IMR-90 (cell line): ENCODE data around the gene TCF4. TPM values are rescaled to one million over a fixed set of nuclear protein-coding genes. Genes with fewer than 3 reads are reported as not detected.

Source experiments
- ATAC-seq: fragments of 200-7000 bp; cut with Tn5 transposase; 2 replicates; pipeline ENCODE4 v1.9.1; 2020; ENCODE audit warnings: low read depth, mild to moderate bottlenecking, moderate library complexity
- BruUV-seq: library from RNA; stranded (reverse); fragments of 400-500 nt; replicated peaks from 2 replicates; lab custom pipeline; 2021; lab: Mats Ljungman, UMichigan
- CTCF ChIA-PET: fragments of 300-600 bp; formaldehyde crosslinking; extraction: SDS; loops from one replicate; lab custom pipeline; 2021; ENCODE audit warnings: antibody characterized with exemption; lab: Yijun Ruan, JAX
- POLR2A ChIA-PET: fragments of 300-600 bp; sonication (Branson Sonifier 250); formaldehyde crosslinking; loops from one replicate; lab custom pipeline; 2022; ENCODE audit warnings: antibody characterized with exemption; ENCODE audit not compliant: unreplicated experiment; lab: Charles Lee
- DNase-seq: peaks from one replicate; pipeline ENCODE4 v3.0.0; 2013
- H2AFZ ChIP-seq: replicated peaks from 2 replicates; pipeline ENCODE3; 2013; ENCODE audit warnings: low read length, mild to moderate bottlenecking; ENCODE audit not compliant: poor library complexity
- H2AK5ac ChIP-seq: 2 replicates; pipeline ENCODE4 v1.6.1; 2013; ENCODE audit warnings: low read depth, low read length, inconsistent platforms
- H2AK9ac ChIP-seq: replicated peaks from 2 replicates; pipeline ENCODE3; 2013; ENCODE audit warnings: mild to moderate bottlenecking, low read depth, low read length, moderate library complexity; ENCODE audit not compliant: poor library complexity
- H2BK120ac ChIP-seq: 2 replicates; pipeline ENCODE4 v1.6.1; 2013; ENCODE audit warnings: low read depth, low read length, inconsistent platforms
- H2BK15ac ChIP-seq: 3 replicates; pipeline ENCODE4 v1.6.1; 2013; ENCODE audit warnings: low read depth, low read length, inconsistent platforms
- H2BK20ac ChIP-seq: 2 replicates; pipeline ENCODE4 v1.6.1; 2013; ENCODE audit warnings: low read depth, mild to moderate bottlenecking, inconsistent platforms, low read length, moderate library complexity
- H2BK5ac ChIP-seq: 2 replicates; pipeline ENCODE4 v1.6.1; 2013; ENCODE audit warnings: mild to moderate bottlenecking, low read depth, low read length, inconsistent platforms; ENCODE audit not compliant: poor library complexity, severe bottlenecking
- H3K14ac ChIP-seq: replicated peaks from 2 replicates; pipeline ENCODE4 v1.6.1; 2013; ENCODE audit warnings: low read depth, low read length, inconsistent platforms
- H3K18ac ChIP-seq: 2 replicates; pipeline ENCODE4 v1.6.1; 2013; ENCODE audit warnings: low read depth, low read length, control low read depth
- H3K23ac ChIP-seq: 2 replicates; pipeline ENCODE4 v1.6.1; 2013; ENCODE audit warnings: low read depth, low read length, inconsistent platforms
- H3K27ac ChIP-seq: 2 replicates; pipeline ENCODE4 v1.5.1; 2013; ENCODE audit warnings: mild to moderate bottlenecking, control low read depth, low read length; ENCODE audit not compliant: insufficient read depth
- H3K27me3 ChIP-seq: 2 replicates; pipeline ENCODE4 v1.6.1; 2013; ENCODE audit warnings: low read length; ENCODE audit not compliant: control insufficient read depth, insufficient read depth
- H3K36me3 ChIP-seq: 2 replicates; pipeline ENCODE4 v1.6.1; 2013; ENCODE audit warnings: low read length, mixed read lengths; ENCODE audit not compliant: control insufficient read depth, insufficient read depth
- H3K4ac ChIP-seq: 2 replicates; pipeline ENCODE4 v1.6.1; 2013; ENCODE audit warnings: low read depth, low read length, inconsistent platforms
- H3K4me1 ChIP-seq: 2 replicates; pipeline ENCODE4 v1.6.1; 2013; ENCODE audit warnings: low read length, mixed read lengths; ENCODE audit not compliant: control insufficient read depth, insufficient read depth
- H3K4me2 ChIP-seq: 2 replicates; pipeline ENCODE4 v1.6.1; 2013; ENCODE audit warnings: low read depth, mild to moderate bottlenecking, control low read depth, low read length, moderate library complexity
- H3K4me3 ChIP-seq: 2 replicates; pipeline ENCODE4 v1.5.1; 2013; ENCODE audit warnings: low read depth, mild to moderate bottlenecking, control low read depth, low read length, moderate library complexity; ENCODE audit not compliant: insufficient read depth
- H3K56ac ChIP-seq: 2 replicates; pipeline ENCODE4 v1.6.1; 2013; ENCODE audit warnings: low read length, inconsistent platforms; ENCODE audit not compliant: insufficient read depth; ENCODE audit errors: extremely low read depth
- H3K79me1 ChIP-seq, 2 experiments: 2 replicates each; pipeline ENCODE4 v1.6.1; 2013; ENCODE audit warnings: low read length in 2 of 2, inconsistent platforms in 1 of 2, low read depth in 1 of 2
- H3K9ac ChIP-seq: 2 replicates; pipeline ENCODE4 v1.6.1; 2013; ENCODE audit warnings: low read depth, low read length, control low read depth
- H3K9me1 ChIP-seq: 2 replicates; pipeline ENCODE4 v1.6.1; 2013; ENCODE audit warnings: low read length, inconsistent platforms; ENCODE audit not compliant: insufficient read depth
- H3K9me3 ChIP-seq: 2 replicates; pipeline ENCODE4 v1.6.1; 2013; ENCODE audit warnings: low read length; ENCODE audit not compliant: control insufficient read depth, insufficient read depth
- H4K20me1 ChIP-seq: 2 replicates; pipeline ENCODE4 v1.6.1; 2013; ENCODE audit warnings: low read length, inconsistent platforms; ENCODE audit not compliant: insufficient read depth
- H4K5ac ChIP-seq: 2 replicates; pipeline ENCODE4 v1.6.1; 2013; ENCODE audit warnings: mild to moderate bottlenecking, low read depth, low read length, control low read depth
- H4K8ac ChIP-seq, 2 experiments: 2 replicates each; pipeline ENCODE4 v1.6.1; 2013; ENCODE audit warnings: low read depth in 2 of 2, low read length in 2 of 2, control low read depth in 1 of 2, inconsistent platforms in 1 of 2
- H4K91ac ChIP-seq: 2 replicates; pipeline ENCODE4 v1.6.1; 2013; ENCODE audit warnings: low read depth, low read length, inconsistent platforms; ENCODE audit not compliant: insufficient read depth
- BHLHE40 ChIP-seq: fragments of 150-350 bp; IDR thresholded peaks from 2 replicates; pipeline ENCODE4 v1.6.1; 2016; ENCODE audit warnings: mild to moderate bottlenecking, low read depth, low read length
- CEBPB ChIP-seq: IDR thresholded peaks from 2 replicates; pipeline ENCODE4 v1.6.1; 2012; ENCODE audit warnings: low read depth, low read length, improper control_type of control experiment
- CHD1 ChIP-seq: IDR thresholded peaks from 2 replicates; pipeline ENCODE4 v1.6.1; 2012; ENCODE audit warnings: low read depth, low read length, improper control_type of control experiment
- FOS ChIP-seq: fragments of 150-350 bp; IDR thresholded peaks from 2 replicates; pipeline ENCODE4 v1.6.1; 2016; ENCODE audit warnings: low read depth, low read length
- MAFK ChIP-seq: IDR thresholded peaks from 2 replicates; pipeline ENCODE4 v1.6.1; 2012; ENCODE audit warnings: low read depth, low read length, improper control_type of control experiment
- MAZ ChIP-seq: IDR thresholded peaks from 2 replicates; pipeline ENCODE4 v1.6.1; 2012; ENCODE audit warnings: low read depth, mild to moderate bottlenecking, low read length, improper control_type of control experiment, moderate library complexity, borderline replicate concordance
- MXI1 ChIP-seq: IDR thresholded peaks from 2 replicates; pipeline ENCODE4 v1.6.1; 2012; ENCODE audit warnings: low read depth, mild to moderate bottlenecking, low read length, moderate library complexity, borderline replicate concordance
- NFE2L2 ChIP-seq: fragments of 150-350 bp; IDR thresholded peaks from 2 replicates; pipeline ENCODE4 v1.6.1; 2016; ENCODE audit warnings: low read depth, mild to moderate bottlenecking, low read length
- POLR2A ChIP-seq: IDR thresholded peaks from 2 replicates; pipeline ENCODE4 v1.6.1; 2012; ENCODE audit warnings: mild to moderate bottlenecking, low read depth, low read length
- RAD21 ChIP-seq: IDR thresholded peaks from 2 replicates; pipeline ENCODE4 v1.6.1; 2012; ENCODE audit warnings: low read length, improper control_type of control experiment
- RCOR1 ChIP-seq: IDR thresholded peaks from 2 replicates; pipeline ENCODE4 v1.6.1; 2012; ENCODE audit warnings: mild to moderate bottlenecking, low read length, improper control_type of control experiment; ENCODE audit not compliant: insufficient replicate concordance
- RFX5 ChIP-seq: IDR thresholded peaks from 2 replicates; pipeline ENCODE4 v1.8.0; 2012; ENCODE audit warnings: low read depth, mild to moderate bottlenecking, low read length, moderate library complexity
- SMC3 ChIP-seq: fragments of 150-350 bp; IDR thresholded peaks from 2 replicates; pipeline ENCODE4 v1.6.1; 2016; ENCODE audit warnings: low read depth, mild to moderate bottlenecking, antibody characterized with exemption, low read length, moderate library complexity
- USF2 ChIP-seq: fragments of 150-350 bp; IDR thresholded peaks from 2 replicates; pipeline ENCODE4 v1.6.1; 2017; ENCODE audit warnings: mild to moderate bottlenecking, antibody characterized with exemption, low read length, low read depth
- WGBS, 2 experiments: methylation state at CpG; one replicate each; pipeline versions ENCODE4 v1.1.5 to v1.1.7; 2013; ENCODE audit warnings: missing lambda C conversion rate in 2 of 2; ENCODE audit not compliant: insufficient read length in 1 of 2; ENCODE audit errors: extremely low coverage in 2 of 2; 5-methylcytosine and 5-hydroxymethylcytosine counted together
- dilution Hi-C: fragments of 300-500 bp; cut with HindIII; formaldehyde crosslinking; loops from one replicate; pipeline ENCODE4 v1.14.3; 2018; ENCODE audit warnings: low sequenced_read_pairs; ENCODE audit not compliant: unreplicated experiment
- in situ Hi-C: fragments of 300-500 bp; cut with MboI; formaldehyde crosslinking; loops from 3 replicates; pipeline ENCODE4 v1.14.3; 2019; ENCODE audit warnings: low sequenced_read_pairs, inconsistent platforms, mixed read lengths
- intact Hi-C: fragments of 100-400 bp; cut with micrococcal nuclease; formaldehyde crosslinking; loops from 2 replicates; pipeline ENCODE4 v1.10.0; 2022
- polyA plus RNA-seq, 3 experiments: library from polyadenylated mRNA; depleted of rRNA; stranded (reverse); fragments of >200 nt; gene quantifications; 2 replicates each; pipeline ENCODE4 v1.2.3, GENCODE V29; 2012; ENCODE audit warnings: low replicate concordance in 1 of 3
- total RNA-seq: library from RNA; depleted of rRNA; stranded (reverse); fragments of >200 nt; gene quantifications from 2 replicates; pipeline ENCODE4 v1.2.3, GENCODE V29; 2012
- TF ChIP-seq, protein P1 (sequence below): fragments of 150-350 bp; IDR thresholded peaks from 2 replicates; pipeline ENCODE4 v1.6.1; 2016; ENCODE audit warnings: low read depth, mild to moderate bottlenecking, low read length, moderate library complexity, borderline replicate concordance
- TF ChIP-seq, protein P2 (sequence below): conservative IDR thresholded peaks from 2 replicates; pipeline ENCODE4 v1.5.1; 2012; ENCODE audit warnings: mild to moderate bottlenecking, low read depth, low read length, improper control_type of control experiment

Gene TCF4
- total and polyA plus RNA-seq, 2 of the 4 experiments (the other 2 are of a cell fraction) = 30.0 to 87.1 TPM

DNA sequence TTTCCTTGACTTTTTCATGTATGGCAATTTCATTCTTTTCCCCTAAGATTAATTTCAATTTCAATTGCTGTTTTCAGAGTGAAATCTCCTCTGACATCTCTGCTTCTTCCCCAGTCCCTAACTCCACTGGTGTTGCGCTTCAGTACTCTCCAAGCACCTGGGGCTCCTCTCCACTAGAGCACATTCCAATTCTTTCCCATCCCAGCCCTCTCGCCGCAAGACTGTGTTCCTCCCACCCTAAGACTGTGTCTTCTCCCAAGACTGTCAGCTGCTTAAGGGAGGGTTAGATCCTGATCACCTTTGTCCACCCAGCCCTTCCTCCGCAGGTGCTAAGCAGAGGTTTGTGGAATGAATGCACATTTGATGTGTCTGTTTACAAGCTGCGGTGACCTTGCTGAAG, 373.0 kb downstream of the TCF4 start:
- Histone ChIP-seq H3K9me3 (no peaks in the 10 kb centered on the region), H3K27ac (no peak overlapping the region), H4K8ac (no peak overlapping the region), H3K36me3 (no peaks in the 10 kb centered on the region), H2BK5ac (no peak overlapping the region), H3K79me1 (no peaks in the 10 kb centered on the region), H3K18ac (no peak overlapping the region), H2BK20ac (no peak overlapping the region), H3K9ac (no peak overlapping the region), H3K4me1 (no peaks in the 10 kb centered on the region), H2AK5ac (no peak overlapping the region), H3K4me2 (no peak overlapping the region), H3K27me3 (peaks cover 17% of the 10 kb centered on the region), H4K5ac (no peak overlapping the region), H3K14ac (no peak overlapping the region), H2AFZ (no peak overlapping the region), H2BK15ac (no peak overlapping the region), H4K91ac (no peak overlapping the region), H2AK9ac (no peak overlapping the region), H3K23ac (no peak overlapping the region), H3K9me1 (no peaks in the 10 kb centered on the region), H3K4me3 (no peak overlapping the region), H2BK120ac (no peak overlapping the region), H3K4ac (no peak overlapping the region), H4K20me1 (no peaks in the 10 kb centered on the region), H3K56ac (no peak overlapping the region)
- WGBS, 2 experiments = no CpG with 5 or more reads among the region's 5 CpGs
- no TSS peak for BruUV-seq
- dilution Hi-C loops = no loop called here
- no peak for TF ChIP-seq CEBPB
- TF ChIP-seq RAD21 = no peak
- TF ChIP-seq FOS = no peak
- no peak for TF ChIP-seq RCOR1
- no peak for TF ChIP-seq SMC3
- no peak for TF ChIP-seq CHD1
- TF ChIP-seq, protein P1, sequence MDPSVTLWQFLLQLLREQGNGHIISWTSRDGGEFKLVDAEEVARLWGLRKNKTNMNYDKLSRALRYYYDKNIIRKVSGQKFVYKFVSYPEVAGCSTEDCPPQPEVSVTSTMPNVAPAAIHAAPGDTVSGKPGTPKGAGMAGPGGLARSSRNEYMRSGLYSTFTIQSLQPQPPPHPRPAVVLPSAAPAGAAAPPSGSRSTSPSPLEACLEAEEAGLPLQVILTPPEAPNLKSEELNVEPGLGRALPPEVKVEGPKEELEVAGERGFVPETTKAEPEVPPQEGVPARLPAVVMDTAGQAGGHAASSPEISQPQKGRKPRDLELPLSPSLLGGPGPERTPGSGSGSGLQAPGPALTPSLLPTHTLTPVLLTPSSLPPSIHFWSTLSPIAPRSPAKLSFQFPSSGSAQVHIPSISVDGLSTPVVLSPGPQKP = no peak
- no peak for TF ChIP-seq USF2
- no peak for TF ChIP-seq MAZ
- TF ChIP-seq POLR2A = no peak
- no peak for TF ChIP-seq MAFK
- TF ChIP-seq BHLHE40 = no peak
- no peak for TF ChIP-seq MXI1
- TF ChIP-seq NFE2L2 = no peak
- TF ChIP-seq RFX5 = no peak
- TF ChIP-seq, protein P2, sequence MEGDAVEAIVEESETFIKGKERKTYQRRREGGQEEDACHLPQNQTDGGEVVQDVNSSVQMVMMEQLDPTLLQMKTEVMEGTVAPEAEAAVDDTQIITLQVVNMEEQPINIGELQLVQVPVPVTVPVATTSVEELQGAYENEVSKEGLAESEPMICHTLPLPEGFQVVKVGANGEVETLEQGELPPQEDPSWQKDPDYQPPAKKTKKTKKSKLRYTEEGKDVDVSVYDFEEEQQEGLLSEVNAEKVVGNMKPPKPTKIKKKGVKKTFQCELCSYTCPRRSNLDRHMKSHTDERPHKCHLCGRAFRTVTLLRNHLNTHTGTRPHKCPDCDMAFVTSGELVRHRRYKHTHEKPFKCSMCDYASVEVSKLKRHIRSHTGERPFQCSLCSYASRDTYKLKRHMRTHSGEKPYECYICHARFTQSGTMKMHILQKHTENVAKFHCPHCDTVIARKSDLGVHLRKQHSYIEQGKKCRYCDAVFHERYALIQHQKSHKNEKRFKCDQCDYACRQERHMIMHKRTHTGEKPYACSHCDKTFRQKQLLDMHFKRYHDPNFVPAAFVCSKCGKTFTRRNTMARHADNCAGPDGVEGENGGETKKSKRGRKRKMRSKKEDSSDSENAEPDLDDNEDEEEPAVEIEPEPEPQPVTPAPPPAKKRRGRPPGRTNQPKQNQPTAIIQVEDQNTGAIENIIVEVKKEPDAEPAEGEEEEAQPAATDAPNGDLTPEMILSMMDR = no peak
- ChIA-PET CTCF (no interaction called here), POLR2A (no interaction called here)
- in situ Hi-C loops = loop anchor here (25.0 kb wide), 2 partner anchors 528 to 778 kb away; no protein-coding TSS in a partner anchor
- ATAC-seq (no peak), DNase-seq (no peak)
- intact Hi-C loops = loop anchor here (10.0 kb wide), 1 partner anchor 770 kb away; no protein-coding TSS in a partner anchor
